Endothelial cell of umbilical vein (primary cell): ENCODE measurements around the gene C1orf94. TPM values are rescaled to one million over a fixed set of nuclear protein-coding genes. Genes with fewer than 3 reads are reported as not detected.

Experiments used
- BruUV-seq: library from RNA; stranded (reverse); fragments of 400-500 nt; replicated peaks from 2 replicates; lab custom pipeline; 2021; lab: Mats Ljungman, UMichigan
- CTCF ChIA-PET: fragments of 300-600, 350-600 bp; sonication (Branson Sonifier 250); formaldehyde crosslinking; loops from one replicate; lab custom pipeline; 2021; ENCODE audit warnings: antibody characterized with exemption, inconsistent platforms; lab: Charles Lee
- POLR2A ChIA-PET: fragments of 300-600, 350-600 bp; sonication (Branson Sonifier 250); formaldehyde crosslinking; loops from one replicate; lab custom pipeline; 2021; ENCODE audit warnings: antibody characterized with exemption, inconsistent platforms; lab: Charles Lee
- DNase-seq: peaks from one replicate; pipeline ENCODE4 v3.0.0-alpha.2; 2011; ENCODE audit warnings: low read depth, low spot score
- FAIRE-seq: peaks from 2 replicates; lab custom pipeline; 2011; peaks lifted over from hg19 to GRCh38; lab: Jason Lieb, UNC
- H2AFZ ChIP-seq: 2 replicates; pipeline ENCODE4 v1.6.0; 2012; ENCODE audit warnings: low read depth, low read length, control low read depth, inconsistent platforms
- H3K27ac ChIP-seq: 2 replicates; pipeline ENCODE4 v1.5.1; 2011; ENCODE audit warnings: low read depth, mild to moderate bottlenecking, control low read depth, low read length, moderate library complexity; ENCODE audit not compliant: insufficient read depth
- H3K27me3 ChIP-seq, 2 experiments: 2 replicates each; pipeline versions ENCODE4 v1.6.0 to v1.6.1; 2011; ENCODE audit warnings: low read length in 2 of 2, mixed read lengths in 1 of 2; ENCODE audit not compliant: control insufficient read depth in 2 of 2, insufficient read depth in 2 of 2
- H3K36me3 ChIP-seq, 2 experiments: 2 replicates in 1 of 2; 3 replicates in 1 of 2; pipeline ENCODE4 v1.5.1; 2011; ENCODE audit warnings: low read length in 2 of 2, mild to moderate bottlenecking in 1 of 2, moderate library complexity in 1 of 2; ENCODE audit not compliant: control insufficient read depth in 2 of 2, insufficient read depth in 2 of 2; ENCODE audit errors: extremely low read depth in 1 of 2
- H3K4me1 ChIP-seq: 3 replicates; pipeline ENCODE4 v1.5.1; 2011; ENCODE audit warnings: mild to moderate bottlenecking, low read length; ENCODE audit not compliant: control insufficient read depth, insufficient read depth; ENCODE audit errors: extremely low read depth
- H3K4me2 ChIP-seq: 2 replicates; pipeline ENCODE4 v1.6.1; 2011; ENCODE audit warnings: low read length, control low read depth, mixed read lengths; ENCODE audit not compliant: insufficient read depth
- H3K4me3 ChIP-seq, 3 experiments: fragments of 200-600 bp in 1 of 3; sonication (generic), shearing (Covaris generic) in 1 of 3; replicated peaks in 1 of 3; 2 replicates each; pipeline ENCODE4 v1.5.1; 2011 to 2016; ENCODE audit warnings: control low read depth in 3 of 3, low read length in 3 of 3, mild to moderate bottlenecking in 2 of 3, inconsistent platforms in 1 of 3, low read depth in 1 of 3, moderate library complexity in 1 of 3; ENCODE audit not compliant: insufficient read depth in 1 of 3
- H3K79me2 ChIP-seq: 2 replicates; pipeline ENCODE4 v1.6.0; 2012; ENCODE audit warnings: low read length, inconsistent platforms; ENCODE audit not compliant: control insufficient read depth, insufficient read depth
- H3K9ac ChIP-seq: replicated peaks from 2 replicates; pipeline ENCODE3; 2011; ENCODE audit warnings: low read length, control low read depth; ENCODE audit not compliant: insufficient read depth; ENCODE audit errors: extremely low read depth
- H3K9me1 ChIP-seq: replicated peaks from 3 replicates; pipeline ENCODE4 v1.6.0; 2011; ENCODE audit warnings: mild to moderate bottlenecking, low read length; ENCODE audit not compliant: control insufficient read depth, insufficient read depth; ENCODE audit errors: extremely low read depth
- H3K9me3 ChIP-seq: replicated peaks from 2 replicates; pipeline ENCODE4 v1.5.1; 2012; ENCODE audit warnings: low read length, inconsistent platforms; ENCODE audit not compliant: control insufficient read depth, insufficient read depth
- H4K20me1 ChIP-seq: replicated peaks from 2 replicates; pipeline ENCODE3; 2011; ENCODE audit warnings: mild to moderate bottlenecking, low read length; ENCODE audit not compliant: control insufficient read depth, insufficient read depth; ENCODE audit errors: extremely low read depth
- CTCF ChIP-seq, 2 donors: IDR thresholded peaks; 1 replicate in 1 of 2; 2 replicates in 1 of 2; pipeline ENCODE4 v1.5.1; 2011; ENCODE audit warnings: low read length in 2 of 2, mild to moderate bottlenecking in 2 of 2, moderate library complexity in 2 of 2, control low read depth in 1 of 2, inconsistent platforms in 1 of 2, low read depth in 1 of 2; ENCODE audit not compliant: insufficient read depth in 1 of 2; ENCODE audit errors: extremely low read depth in 1 of 2
- EZH2 ChIP-seq: IDR thresholded peaks from 2 replicates; pipeline ENCODE4 v1.6.1; 2012; ENCODE audit warnings: borderline replicate concordance, low read depth, mild to moderate bottlenecking, moderate library complexity, low read length, inconsistent platforms; ENCODE audit not compliant: severe bottlenecking
- FOS ChIP-seq: IDR thresholded peaks from 2 replicates; pipeline ENCODE4 v1.6.1; 2011; ENCODE audit warnings: mild to moderate bottlenecking, low read length, moderate library complexity, borderline replicate concordance; ENCODE audit not compliant: insufficient read depth
- GATA2 ChIP-seq: IDR thresholded peaks from 2 replicates; pipeline ENCODE4 v1.7.0; 2011; ENCODE audit warnings: low read depth, mild to moderate bottlenecking, moderate library complexity, mixed read lengths, low read length; ENCODE audit not compliant: insufficient read length, insufficient read depth
- JUN ChIP-seq: IDR thresholded peaks from 2 replicates; pipeline ENCODE4 v1.6.1; 2011; ENCODE audit warnings: borderline replicate concordance, low read depth; ENCODE audit not compliant: insufficient read length, insufficient read depth
- MAX ChIP-seq: IDR thresholded peaks from 2 replicates; pipeline ENCODE4 v1.6.1; 2011; ENCODE audit not compliant: insufficient read depth, insufficient read length
- MYC ChIP-seq: IDR thresholded peaks from one replicate; pipeline ENCODE4 v1.6.1; 2011; ENCODE audit warnings: mild to moderate bottlenecking, low read depth, low read length
- POLR2A ChIP-seq: IDR thresholded peaks from 2 replicates; pipeline ENCODE4 v1.6.1; 2012; ENCODE audit warnings: low read depth, mild to moderate bottlenecking, control low read depth, low read length
- POLR2AphosphoS5 ChIP-seq: IDR thresholded peaks from 2 replicates; pipeline ENCODE4 v1.6.1; 2012; ENCODE audit warnings: low read depth, mild to moderate bottlenecking, control low read depth, low read length, moderate library complexity; ENCODE audit not compliant: insufficient read depth
- dilution Hi-C: fragments of 300-500 bp; cut with MboI; formaldehyde crosslinking; loops from one replicate; pipeline ENCODE4 v1.15.0; 2019; ENCODE audit warnings: low sequenced_read_pairs; ENCODE audit not compliant: extremely low pct_ligation_motif_present
- intact Hi-C: fragments of 100-400 bp; cut with micrococcal nuclease; formaldehyde crosslinking; loops from one replicate; pipeline ENCODE4 v1.10.0; 2022
- polyA plus RNA-seq, 4 experiments: library from polyadenylated mRNA; depleted of rRNA in 3 of 4; stranded (reverse) in 3 of 4; unstranded in 1 of 4; fragments of >200 nt; gene quantifications; 2 replicates each; pipeline versions ENCODE4 v1.2.1 to v1.2.3, GENCODE V29; 2011 to 2012; ENCODE audit warnings: missing spikeins in 1 of 4
- total RNA-seq: library from RNA; stranded (reverse); gene quantifications from 2 replicates; pipeline ENCODE4 v1.2.3, GENCODE V29; 2021

Gene C1orf94
- total and polyA plus RNA-seq, 2 donors (not counting 3 experiments of a cell fraction or from before 2014, with no cell fraction given): not detected

DNA sequence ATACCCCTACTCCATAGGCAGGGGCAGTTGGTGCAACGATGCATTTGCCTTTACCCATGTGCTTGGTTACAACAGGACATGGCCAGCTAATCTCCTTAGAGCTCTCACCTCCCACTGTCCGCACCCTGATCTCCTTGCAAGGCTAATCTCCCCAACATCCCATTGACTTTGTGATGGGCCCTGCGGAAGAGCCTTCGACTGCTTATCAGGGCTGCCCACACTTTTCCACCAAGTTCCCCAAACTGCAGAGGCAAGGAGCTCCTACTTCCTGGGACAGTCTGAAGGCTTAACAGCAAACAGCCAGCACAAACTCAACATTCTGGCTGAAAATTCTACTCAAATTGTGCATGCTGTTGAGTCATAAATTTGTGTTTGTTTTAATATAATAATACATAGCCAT is 36.0 kb downstream of the C1orf94 start:
- H3K4me1 ChIP-seq: no peaks in the 10 kb centered on the region
- FAIRE-seq (no peak), DNase-seq (no peak)
- H3K9me1 ChIP-seq: no peaks in the 10 kb centered on the region
- no peaks in the 10 kb centered on the region for H3K79me2 ChIP-seq
- H2AFZ ChIP-seq: no peak overlapping the region
- no peaks in the 10 kb centered on the region for H4K20me1 ChIP-seq
- no peak overlapping the region for H3K27ac ChIP-seq
- dilution Hi-C loops (no loop called here), intact Hi-C loops (no loop called here)
- ChIA-PET CTCF (no interaction called here), POLR2A (no interaction called here)
- H3K4me2 ChIP-seq: no peak overlapping the region
- BruUV-seq: no TSS peak
- H3K4me3 ChIP-seq: no peak overlapping the region
- TF ChIP-seq EZH2 (no peak), GATA2 (no peak), POLR2AphosphoS5 (no peak), MYC (no peak), FOS (no peak), CTCF (IDR thresholded peaks at IDR 0.05; ENCODE audit: extremely low read depth in 1 of 2, insufficient read depth in 1 of 2, low read depth in 1 of 2, low read length in 2 of 2) (no peak), JUN (no peak), POLR2A (no peak), MAX (no peak)
- H3K9me3 ChIP-seq: peaks cover 5% of the 10 kb centered on the region
- no peaks in the 10 kb centered on the region for H3K27me3 ChIP-seq
- H3K9ac ChIP-seq: no peak overlapping the region
- H3K36me3 ChIP-seq: no peaks in the 10 kb centered on the region
